Left colon (tissue), 2 donors: ENCODE measurements around the gene ZNF804B. TPM values are rescaled to one million over a fixed set of nuclear protein-coding genes. Genes with fewer than 3 reads are reported as not detected.

ENCODE experiments used
- ATAC-seq: fragments of 200-7000 bp; cut with Tn5 transposase; one replicate; pipeline ENCODE4 v1.9.1; 2020; ENCODE audit warnings: mild to moderate bottlenecking, moderate library complexity
- DNase-seq, 2 donors: peaks; one replicate each; pipeline ENCODE4 v3.0.0-alpha.2; 2020
- intact Hi-C, 2 donors: fragments of 100-400 bp; cut with DNase I in 1 of 2; cut with micrococcal nuclease in 1 of 2; formaldehyde crosslinking; loops; one replicate each; pipeline versions ENCODE4 v1.11.2 to v1.14.0; 2022; cut with DNase I, micrococcal nuclease
- total RNA-seq, 2 donors: library from RNA; stranded (reverse); fragmentation: NEBNext Ultra II Directional; extraction: Animal tissue kit (Norgen Biotek cat#: 25700); gene quantifications; one replicate each; pipeline ENCODE4 v1.2.1, GENCODE V29; 2021
- donor health status: DM: no; HTN: no; CAD: no.
- donor health status: DM: yes; HTN: yes; CAD: no.

Gene ZNF804B
- total RNA-seq, 2 donors from 2014 or later, result not detected

GRCh38 chr7:88929719-88930118, 170.2 kb downstream of the ZNF804B start:
- intact Hi-C loops, result no loop called here
- ATAC-seq, result no peak
- DNase-seq, result no peak

GRCh38 chr7:88933285-88933684, 173.8 kb downstream of the ZNF804B start:
- no peak for ATAC-seq

GRCh38 chr7:88942815-88943501, 183.5 kb downstream of the ZNF804B start:
- ATAC-seq, result no peak
- intact Hi-C loops, result no loop called here

More at GRCh38 chr7:88933285-88933684, 173.8 kb downstream of the ZNF804B start:
- intact Hi-C loops, result no loop called here
- no peak for DNase-seq

GRCh38 chr7:88951826-88952225, 192.3 kb downstream of the ZNF804B start:
- intact Hi-C loops, result no loop called here
- ATAC-seq (no peak), DNase-seq (no peak)

More at GRCh38 chr7:88942815-88943501, 183.5 kb downstream of the ZNF804B start:
- no peak for DNase-seq

GRCh38 chr7:88964418-88964817, 204.9 kb downstream of the ZNF804B start:
- intact Hi-C loops, result no loop called here
- ATAC-seq (no peak), DNase-seq (no peak)

GRCh38 chr7:88965371-88965770, 205.9 kb downstream of the ZNF804B start:
- intact Hi-C loops, result no loop called here
- DNase-seq (no peak), ATAC-seq (no peak)

GRCh38 chr7:88967432-88967831, 207.9 kb downstream of the ZNF804B start:
- ATAC-seq (no peak), DNase-seq (no peak)
- intact Hi-C loops, result no loop called here

GRCh38 chr7:88969167-88969566, 209.7 kb downstream of the ZNF804B start:
- DNase-seq (no peak), ATAC-seq (no peak)

GRCh38 chr7:88985295-88985694, 225.8 kb downstream of the ZNF804B start:
- DNase-seq (no peak), ATAC-seq (no peak)
- intact Hi-C loops, result no loop called here

More at GRCh38 chr7:88969167-88969566, 209.7 kb downstream of the ZNF804B start:
- intact Hi-C loops, result no loop called here

GRCh38 chr7:89001306-89001705, 241.8 kb downstream of the ZNF804B start:
- intact Hi-C loops, result no loop called here
- DNase-seq (no peak), ATAC-seq (no peak)

GRCh38 chr7:89002981-89003956, 243.8 kb downstream of the ZNF804B start:
- ATAC-seq, result no peak
- no peak for DNase-seq
- intact Hi-C loops, result no loop called here

- ATAC-seq, result no peak
- intact Hi-C loops, result no loop called here
- no peak for DNase-seq
Measured at GRCh38 chr7:89012016-89012415, 252.5 kb downstream of the ZNF804B start.

- ATAC-seq, result no peak
- intact Hi-C loops, result no loop called here
- no peak for DNase-seq
Measured at GRCh38 chr7:89017695-89018094, 258.2 kb downstream of the ZNF804B start.

GRCh38 chr7:89021741-89022140, 262.2 kb downstream of the ZNF804B start:
- intact Hi-C loops, result no loop called here
- ATAC-seq, result no peak
- DNase-seq, result no peak

- ATAC-seq, result no peak
- intact Hi-C loops, result no loop called here
Measured at GRCh38 chr7:89023206-89023605, 263.7 kb downstream of the ZNF804B start.

GRCh38 chr7:89023877-89024276, 264.4 kb downstream of the ZNF804B start:
- intact Hi-C loops, result no loop called here

More at GRCh38 chr7:89023206-89023605, 263.7 kb downstream of the ZNF804B start:
- DNase-seq, result no peak

GRCh38 chr7:89027781-89028180, 268.3 kb downstream of the ZNF804B start:
- ATAC-seq (no peak), DNase-seq (no peak)
- intact Hi-C loops, result no loop called here

More at GRCh38 chr7:89023877-89024276, 264.4 kb downstream of the ZNF804B start:
- no peak for ATAC-seq
- DNase-seq, result no peak

GRCh38 chr7:89028319-89028718, 268.8 kb downstream of the ZNF804B start:
- DNase-seq (no peak), ATAC-seq (no peak)
- intact Hi-C loops, result no loop called here

- ATAC-seq (no peak), DNase-seq (no peak)
- intact Hi-C loops, result no loop called here
Measured at GRCh38 chr7:89029864-89030263, 270.4 kb downstream of the ZNF804B start.

GRCh38 chr7:89041240-89041639, 281.7 kb downstream of the ZNF804B start:
- ATAC-seq, result no peak
- intact Hi-C loops, result no loop called here
- no peak for DNase-seq
